Measurements from ENCODE around the gene PIGQ. TPM values are rescaled to one million over a fixed set of nuclear protein-coding genes. Genes with fewer than 3 reads are reported as not detected.

The PIGQ gene
- total and polyA plus RNA-seq, 12 donors: 13.7 to 43.7 (median 20.2) TPM

- no peak within 1 kb of the TSS for H3K4me3 ChIP-seq
These were observed 9.5 kb upstream of the PIGQ start, which contains the start of gene PRR35 for GRCh38 chr16:560204-560700. PRR35 (plus strand) TSS chr16:560394; CDS start chr16:563295, 2,901 bp downstream.

GRCh38 chr16:560701-561412, 8.9 kb upstream of the PIGQ start:
- H3K27me3 ChIP-seq: peaks cover 5 to 54% (median 42%) of the 10 kb centered on the region in 7 donors
- DNase-seq: no peak
- H3K4me1 ChIP-seq: peaks cover 4 to 16% (median 8%) of the 10 kb centered on the region in 9 donors
- 22 to 46% methylated on average over 27 to 54 of the region's 54 CpGs for WGBS, 2 donors
- H3K36me3 ChIP-seq: no peaks in the 10 kb centered on the region
- no peak for TF ChIP-seq CTCF (IDR thresholded peaks at IDR 0.05)
- H3K9me3 ChIP-seq: no peaks in the 10 kb centered on the region
- no peak overlapping the region for H3K27ac ChIP-seq
- intact Hi-C loops (cut with DNase I): no loop called here
- no peak overlapping the region for H3K4me3 ChIP-seq
- no peak for ATAC-seq

More at GRCh38 chr16:560204-560700, 9.5 kb upstream of the PIGQ start, which contains the start of gene PRR35:
- H3K27me3 ChIP-seq: peaks cover 5 to 54% (median 42%) of the 10 kb centered on the region in 7 donors
- no peaks in the 10 kb centered on the region for H3K9me3 ChIP-seq
- intact Hi-C loops (cut with DNase I): no loop called here
- no peak for DNase-seq
- ATAC-seq: no peak
- no peak for TF ChIP-seq CTCF (IDR thresholded peaks at IDR 0.05)
- 1 to 2% methylated on average over 71 to 78 of the region's 84 CpGs for WGBS, 2 donors
- H3K36me3 ChIP-seq: no peaks in the 10 kb centered on the region
- H3K27ac ChIP-seq: no peak within 1 kb of the TSS
- peaks cover 3 to 12% (median 6%) of the 10 kb centered on the region in 9 donors for H3K4me1 ChIP-seq

- no peak for DNase-seq
- TF ChIP-seq CTCF (IDR thresholded peaks at IDR 0.05): no peak
- Histone ChIP-seq H3K36me3 (no peaks in the 10 kb centered on the region), H3K27me3 (peaks cover 5 to 54% (median 42%) of the 10 kb centered on the region in 7 donors), H3K4me1 (peaks cover 9 to 21% (median 13%) of the 10 kb centered on the region in 9 donors), H3K4me3 (no peak overlapping the region), H3K9me3 (no peaks in the 10 kb centered on the region), H3K27ac (no peak overlapping the region)
- 71 to 74% methylated on average over 13 to 15 of the region's 15 CpGs for WGBS, 2 donors
- no peak for ATAC-seq
- intact Hi-C loops (cut with DNase I): no loop called here
These were observed 8.4 kb upstream of the PIGQ start for GRCh38 chr16:561413-561794.

GRCh38 chr16:561957-562938, 7.5 kb upstream of the PIGQ start:
- Histone ChIP-seq H3K27ac (no peak overlapping the region), H3K9me3 (no peaks in the 10 kb centered on the region), H3K4me3 (no peak overlapping the region), H3K27me3 (peaks cover 5 to 54% (median 42%) of the 10 kb centered on the region in 7 donors), H3K4me1 (peaks cover 15 to 28% (median 22%) of the 10 kb centered on the region in 9 donors), H3K36me3 (no peaks in the 10 kb centered on the region)
- intact Hi-C loops (cut with DNase I): no loop called here
- TF ChIP-seq CTCF (IDR thresholded peaks at IDR 0.05): no peak
- no peak for DNase-seq
- ATAC-seq: no peak
- WGBS, 2 donors: 83 to 85% methylated on average over 43 of the region's 43 CpGs
